GM19468 (cell line): ENCODE results near the gene RNF208.
A peak's percentile ranks its signal among the peaks of the same experiment; 100 is the strongest.
"Not testable (repeated sequence)": the region's sequence is repeated elsewhere in the genome, so short reads cannot be mapped to it uniquely, and the experiment has no call there.

Experiments used
- ATAC-seq: cut with Tn5 transposase; IDR thresholded peaks from one replicate; pipeline ENCODE4 v1.9.1; 2021; ENCODE audit warnings: mild to moderate bottlenecking, moderate library complexity, moderate number of reproducible peaks; ENCODE audit not compliant: unreplicated experiment; ENCODE audit errors: extremely low read depth

The RNF208 gene

DNA sequence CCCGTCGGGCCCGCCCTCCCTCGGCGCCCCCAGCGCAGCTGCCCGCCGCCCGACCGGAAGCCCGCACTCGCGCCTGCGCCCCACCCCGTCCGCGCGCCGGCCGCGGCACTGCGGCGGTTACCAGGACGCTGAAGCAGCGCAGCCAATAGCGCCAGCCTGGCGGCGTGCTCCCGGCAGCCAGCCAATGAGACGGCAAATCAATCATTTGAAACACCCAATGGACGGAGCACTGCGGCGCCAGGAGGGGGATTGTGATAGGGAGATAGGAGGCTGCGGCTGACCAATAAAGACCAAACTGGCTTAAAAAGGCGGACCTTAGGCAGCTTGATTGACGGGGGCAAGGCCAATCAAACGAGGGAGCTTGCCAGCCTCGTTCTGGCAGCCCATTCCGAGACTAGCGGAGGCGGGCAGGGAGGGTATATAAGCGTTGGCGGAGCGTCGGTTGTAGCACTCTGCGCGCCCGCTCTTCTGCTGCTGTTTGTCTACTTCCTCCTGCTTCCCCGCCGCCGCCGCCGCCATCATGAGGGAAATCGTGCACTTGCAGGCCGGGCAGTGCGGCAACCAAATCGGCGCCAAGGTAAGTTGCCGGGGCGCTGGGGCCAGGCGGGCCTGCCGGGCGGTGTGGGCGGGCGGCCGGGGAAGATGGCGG is 18.9 kb upstream of the RNF208 start, which contains the start of gene TUBB4B:
Gene TUBB4B, plus strand, starts transcription at position 447 of the 649 bp plus-strand sequence. Its CDS starts 74 bp downstream, at position 521.
- ATAC-seq = peak; percentile 71

DNA sequence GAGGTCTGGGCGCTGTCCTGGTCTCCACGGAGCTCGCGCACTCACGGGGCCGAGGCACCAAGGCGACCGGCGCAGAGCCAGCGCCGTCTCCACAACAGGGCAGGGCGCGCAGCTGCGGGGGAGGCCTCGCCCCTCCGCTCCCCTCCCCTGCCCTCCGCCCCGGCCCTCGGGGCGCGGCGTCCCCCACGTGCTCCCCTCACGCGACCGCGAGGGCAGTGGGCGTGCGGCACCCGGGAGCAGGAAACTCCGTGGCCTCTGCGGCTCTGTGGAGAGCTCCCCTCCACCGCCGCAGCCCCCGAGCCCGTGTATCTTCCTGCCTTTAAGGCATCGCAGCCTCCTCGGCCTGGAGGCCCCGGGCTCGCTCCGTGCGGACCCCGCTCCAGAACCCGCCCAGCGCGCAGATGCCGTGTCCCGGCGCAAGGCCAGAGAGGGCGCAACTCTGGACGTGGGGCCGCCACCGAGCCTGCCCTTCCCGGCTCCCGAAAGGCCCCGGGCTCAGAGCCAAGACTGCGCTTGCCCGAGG is 18.3 kb upstream of the RNF208 start:
- ATAC-seq = no peak

DNA sequence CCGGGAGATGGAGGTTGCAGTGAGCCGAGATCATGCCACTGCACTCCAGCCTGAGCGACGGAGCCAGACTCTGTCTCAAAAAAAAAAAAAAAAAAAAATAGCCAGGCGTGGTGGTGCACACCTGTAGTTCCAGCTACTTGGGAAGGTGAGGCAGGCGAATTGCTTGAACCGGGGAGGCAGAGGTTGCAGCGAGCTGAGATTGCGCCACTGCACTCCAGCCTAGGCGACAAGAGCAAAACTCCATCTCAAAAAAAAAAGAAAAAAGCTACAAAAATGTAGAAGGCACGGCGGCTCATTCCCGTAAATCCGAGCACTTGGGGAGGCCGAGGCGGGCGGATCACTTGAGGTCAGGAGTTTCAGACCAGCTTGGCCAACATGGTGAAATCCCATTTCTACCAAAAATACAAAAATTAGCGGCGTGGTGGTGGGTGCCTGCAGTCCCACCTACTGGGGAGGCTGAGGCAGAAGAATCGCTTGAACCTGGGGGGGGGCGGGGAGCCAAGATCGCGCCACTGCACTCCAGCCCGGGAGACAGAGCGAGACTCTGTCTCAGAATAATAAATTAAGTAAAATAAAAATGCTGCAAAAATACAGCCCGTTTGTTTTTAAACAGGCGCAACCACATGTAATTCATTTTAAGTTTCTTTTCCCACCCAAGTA is 17.6 kb upstream of the RNF208 start:
- ATAC-seq = not testable (repeated sequence)

DNA sequence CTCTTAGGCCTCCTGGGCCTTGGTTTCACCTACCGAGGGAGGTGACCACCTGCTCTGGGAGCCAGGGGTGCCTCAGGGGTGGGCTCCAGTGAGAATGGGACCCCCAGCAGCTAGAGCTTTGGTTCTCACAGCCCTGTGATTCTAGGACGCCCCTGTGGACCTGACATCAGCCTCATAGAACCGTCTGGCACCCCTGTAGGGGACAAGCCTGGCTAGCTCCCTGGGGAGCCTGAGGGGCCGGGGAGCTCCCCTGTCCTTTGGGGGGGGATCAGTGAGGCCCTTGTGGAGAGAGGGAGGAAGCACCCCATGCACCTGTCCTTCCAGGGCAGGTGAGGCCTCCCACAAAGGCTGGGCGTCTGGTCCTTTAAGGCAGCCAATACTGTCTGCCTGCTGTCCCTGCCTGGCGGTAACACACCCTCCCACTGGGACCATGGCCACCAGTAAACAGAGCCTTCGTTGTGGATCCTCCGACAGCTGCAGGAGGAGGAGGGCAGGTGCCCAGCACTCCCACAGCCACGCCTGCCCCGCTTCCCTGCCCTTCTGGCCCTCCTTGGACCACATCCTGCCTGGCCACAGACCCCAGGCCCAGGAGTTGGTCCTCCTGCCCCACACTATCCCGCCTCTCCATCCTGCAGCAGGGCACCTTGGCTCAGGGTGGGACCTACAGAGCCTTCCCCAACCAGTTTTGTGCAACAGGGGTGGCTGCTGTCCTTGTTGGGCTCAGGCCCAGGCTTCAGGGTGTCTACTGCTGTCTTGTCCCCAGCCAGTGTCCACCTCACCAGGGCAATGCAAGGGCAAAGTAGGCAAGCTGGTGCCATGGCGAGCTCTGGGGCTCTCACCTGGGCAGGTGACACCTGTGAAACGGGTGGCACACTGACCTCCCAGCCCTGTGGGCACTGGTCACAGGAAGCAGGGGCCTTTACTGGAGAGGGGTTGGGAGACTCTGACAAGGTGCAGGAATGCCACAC is 16.0 kb upstream of the RNF208 start:
- ATAC-seq = no peak

DNA sequence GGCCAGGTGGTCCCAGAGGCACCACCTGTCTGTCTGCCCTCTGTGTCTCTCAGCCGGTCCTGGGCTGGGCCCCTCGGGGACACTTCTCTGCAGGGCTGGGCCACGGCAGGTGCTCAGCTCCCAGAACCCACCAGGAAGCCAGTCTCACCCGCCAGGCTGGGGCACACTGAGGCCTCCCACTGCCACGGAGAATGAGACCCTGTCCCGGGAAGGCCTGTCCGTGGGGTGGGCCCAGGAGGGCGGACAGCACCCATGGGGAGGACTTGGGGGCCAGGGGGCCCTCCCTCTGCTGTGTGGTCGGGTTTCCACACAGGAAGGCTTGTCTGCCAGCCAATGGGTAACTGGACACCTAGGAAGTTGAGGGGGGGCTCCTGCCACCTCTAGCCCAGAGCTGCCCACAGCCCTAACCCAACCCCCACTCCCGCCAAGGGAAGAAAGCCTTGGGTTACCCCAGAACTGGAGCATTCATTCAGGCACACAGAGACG is 14.9 kb upstream of the RNF208 start:
- ATAC-seq = no peak

DNA sequence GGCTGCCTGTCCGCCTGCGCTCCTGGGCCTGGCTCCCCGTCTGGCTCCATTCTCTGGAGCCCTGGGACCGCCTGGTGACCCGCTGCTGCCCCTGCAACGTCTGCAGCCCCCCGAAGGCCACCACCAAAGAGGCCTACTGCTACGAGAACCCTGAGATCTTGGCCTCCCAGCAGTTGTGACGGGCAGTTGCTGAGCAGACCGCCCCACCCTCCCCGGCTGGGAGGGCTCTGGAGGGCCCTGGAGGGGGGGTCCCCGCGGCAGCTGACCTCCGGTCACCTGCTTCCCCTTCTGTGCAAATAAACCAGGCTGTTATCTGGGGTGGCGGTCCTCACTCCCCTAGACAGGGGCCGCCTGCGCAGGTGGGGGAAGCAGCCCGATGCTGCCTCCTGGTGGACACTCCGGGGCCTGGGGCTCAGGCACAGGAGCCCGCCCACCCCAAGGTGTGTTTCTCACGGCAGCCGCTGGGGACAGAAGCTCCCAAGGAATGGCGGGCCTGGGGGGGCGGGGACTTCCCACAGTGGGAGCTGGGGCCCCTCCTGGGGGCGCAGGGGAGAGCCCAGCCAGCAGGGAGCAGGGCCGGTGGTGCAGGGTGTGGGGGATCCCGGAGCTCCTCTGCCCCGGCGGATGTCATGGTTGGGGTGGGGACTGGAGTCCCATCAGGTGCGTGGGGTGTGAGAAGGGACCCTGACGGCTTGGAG is 14.3 kb upstream of the RNF208 start:
- no peak for ATAC-seq

DNA sequence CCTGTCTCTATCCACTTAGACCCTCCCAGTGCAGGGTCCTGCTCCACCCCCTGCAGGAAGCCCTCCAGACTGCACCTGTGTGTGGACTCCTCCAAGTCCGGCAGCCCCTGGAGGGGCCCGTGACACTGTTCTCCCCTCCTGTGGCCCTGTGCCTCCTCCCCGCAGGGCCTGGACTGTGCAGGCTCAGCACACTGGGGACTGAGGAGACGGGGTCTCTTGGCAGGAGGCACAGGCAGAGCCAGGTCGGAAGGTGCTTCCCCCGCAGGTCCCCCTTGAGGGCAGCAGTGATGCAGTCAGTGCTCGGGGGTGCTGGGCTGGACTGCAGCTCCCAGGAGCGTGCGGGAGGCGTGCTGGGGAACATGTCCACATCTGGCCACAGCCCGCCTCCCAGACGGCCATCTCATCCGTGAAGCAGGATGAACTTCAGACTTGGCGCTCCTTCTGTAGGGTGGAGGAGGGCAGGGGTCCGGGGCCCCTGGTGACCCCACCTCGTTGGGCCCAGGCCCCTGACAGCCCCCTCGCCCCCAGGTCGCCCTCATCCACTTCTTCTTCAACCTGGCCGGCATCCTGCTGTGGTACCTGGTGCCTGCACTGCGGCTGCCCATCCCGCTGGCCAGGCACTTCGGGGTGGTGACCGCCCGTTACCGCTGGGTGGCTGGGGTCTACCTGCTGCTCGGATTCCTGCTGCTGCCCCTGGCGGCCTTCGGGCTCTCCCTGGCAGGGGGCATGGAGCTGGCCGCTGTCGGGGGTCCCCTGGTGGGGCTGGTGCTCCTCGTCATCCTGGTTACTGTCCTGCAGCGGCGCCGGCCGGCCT is 13.6 kb upstream of the RNF208 start:
- no peak for ATAC-seq

DNA sequence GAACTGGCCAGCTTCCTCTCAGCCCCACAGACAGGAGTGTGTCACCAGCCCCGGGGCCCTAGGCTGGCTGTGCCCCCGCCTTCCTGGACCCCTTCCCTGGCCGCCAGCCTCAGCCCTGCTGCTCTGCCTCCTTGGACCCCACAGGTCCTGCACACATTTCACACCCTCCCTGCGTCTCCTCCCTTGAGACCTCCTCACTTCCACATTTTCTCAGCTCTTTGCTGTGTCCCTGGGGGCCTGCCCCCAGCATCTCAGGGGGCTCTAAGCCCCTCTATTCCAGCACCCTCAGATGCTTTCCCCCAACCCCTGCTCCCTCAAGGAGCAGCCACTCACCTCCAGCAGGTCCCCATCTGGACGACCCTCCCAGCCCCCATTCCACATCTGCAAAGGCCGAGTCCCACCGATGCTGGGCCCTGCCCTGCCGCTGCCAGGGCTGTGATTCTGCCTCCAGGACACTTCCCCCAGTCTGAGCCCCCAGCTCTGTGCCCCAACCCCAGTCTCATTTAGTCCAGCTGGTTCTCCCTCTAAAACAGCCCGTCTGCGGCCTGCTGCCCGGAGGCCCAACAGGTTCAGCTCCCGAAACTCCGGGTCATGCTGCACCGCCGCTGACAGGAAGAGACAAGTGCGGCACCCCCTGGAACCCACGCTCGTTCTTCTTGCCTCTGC is 12.9 kb upstream of the RNF208 start:
- no peak for ATAC-seq

DNA sequence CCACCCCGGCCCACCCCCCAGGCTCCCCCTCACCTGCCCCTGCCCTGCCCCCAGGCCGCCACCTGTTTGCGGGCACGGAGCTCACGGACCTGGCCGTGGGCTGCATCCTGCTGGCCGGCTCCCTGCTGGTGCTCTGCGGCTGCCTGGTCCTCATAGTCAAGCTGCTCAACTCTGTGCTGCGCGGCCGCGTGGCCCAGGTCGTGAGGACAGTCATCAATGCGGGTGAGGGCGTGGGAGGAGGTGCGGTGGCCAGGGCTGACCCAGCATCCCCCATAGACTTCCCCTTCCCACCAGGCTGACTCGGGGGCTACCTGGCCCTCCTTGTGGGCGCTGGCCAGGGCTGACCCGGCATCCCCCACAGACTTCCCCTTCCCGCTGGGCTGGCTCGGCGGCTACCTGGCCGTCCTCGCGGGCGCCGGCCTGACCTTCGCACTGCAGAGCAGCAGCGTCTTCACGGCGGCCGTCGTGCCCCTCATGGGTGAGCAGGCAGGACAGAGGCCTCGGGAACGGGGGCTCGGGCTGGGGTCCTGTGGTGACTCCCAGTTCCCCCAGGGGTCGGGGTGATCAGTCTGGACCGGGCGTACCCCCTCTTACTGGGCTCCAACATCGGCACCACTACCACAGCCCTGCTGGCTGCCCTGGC is 12.1 kb upstream of the RNF208 start:
- ATAC-seq = no peak

DNA sequence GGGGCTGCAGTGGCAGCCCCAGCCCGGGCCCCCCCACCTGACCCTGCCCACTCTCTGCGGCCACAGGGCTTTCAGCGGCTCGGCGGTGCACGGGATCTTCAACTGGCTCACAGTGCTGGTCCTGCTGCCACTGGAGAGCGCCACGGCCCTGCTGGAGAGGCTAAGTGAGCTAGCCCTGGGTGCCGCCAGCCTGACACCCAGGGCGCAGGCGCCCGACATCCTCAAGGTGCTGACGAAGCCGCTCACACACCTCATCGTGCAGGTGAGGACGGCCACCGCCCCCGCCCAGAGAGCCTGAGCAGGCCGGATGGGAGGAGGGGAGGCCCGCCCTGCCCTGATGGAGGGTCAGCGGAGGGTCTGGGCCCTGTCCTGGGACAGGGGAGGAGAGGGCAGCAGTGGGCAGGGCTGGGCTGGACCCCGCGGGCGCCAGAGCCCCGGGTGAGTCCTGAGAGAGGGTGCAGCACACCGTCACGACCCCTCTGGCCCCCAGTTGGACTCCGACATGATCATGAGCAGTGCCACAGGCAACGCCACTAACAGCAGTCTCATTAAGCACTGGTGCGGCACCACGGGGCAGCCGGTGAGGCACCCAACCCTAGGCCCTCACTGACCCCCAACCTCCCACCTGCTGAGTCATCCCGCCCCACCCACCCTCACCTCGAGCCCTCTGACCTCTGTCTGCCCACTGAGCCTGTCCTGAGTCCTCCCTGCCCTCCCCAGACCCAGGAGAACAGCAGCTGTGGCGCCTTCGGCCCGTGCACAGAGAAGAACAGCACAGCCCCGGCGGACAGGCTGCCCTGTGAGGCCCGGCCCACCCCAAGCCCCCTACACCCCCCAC is 11.3 kb upstream of the RNF208 start:
- ATAC-seq = no peak

DNA sequence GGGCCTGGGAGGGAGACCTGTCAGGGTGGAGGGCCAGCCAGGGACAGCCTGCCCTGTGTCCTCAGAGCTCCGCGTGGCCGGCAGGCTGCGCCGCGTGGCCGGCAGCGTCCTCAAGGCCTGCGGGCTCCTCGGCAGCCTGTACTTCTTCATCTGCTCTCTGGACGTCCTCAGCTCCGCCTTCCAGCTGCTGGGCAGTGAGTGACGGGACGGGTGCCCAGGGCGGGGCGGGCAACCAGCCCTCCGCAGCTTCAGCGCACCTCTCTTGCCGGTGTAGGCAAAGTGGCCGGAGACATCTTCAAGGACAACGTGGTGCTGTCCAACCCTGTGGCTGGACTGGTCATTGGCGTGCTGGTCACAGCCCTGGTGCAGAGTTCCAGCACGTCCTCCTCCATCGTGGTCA is 10.5 kb upstream of the RNF208 start:
- no peak for ATAC-seq

DNA sequence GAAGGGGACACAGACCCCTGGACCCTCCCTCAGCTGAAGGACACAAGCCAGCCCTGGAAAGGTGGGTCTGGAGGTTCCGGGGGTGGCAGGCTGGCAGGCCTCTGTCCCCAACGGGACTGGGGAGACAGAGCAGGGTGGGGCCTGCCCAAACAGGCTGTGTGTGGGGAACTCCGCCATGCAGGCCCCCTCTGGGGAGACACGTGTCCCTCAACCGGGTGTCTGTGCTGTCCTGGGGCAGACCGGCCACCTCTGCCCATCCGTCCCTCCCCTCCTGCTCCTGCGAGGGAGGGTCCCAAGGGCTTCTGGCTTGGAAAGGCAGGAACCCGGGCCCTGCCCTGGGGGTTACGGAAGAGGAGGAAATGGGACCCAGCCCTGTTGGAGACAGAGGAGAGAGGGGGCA is 10.1 kb upstream of the RNF208 start:
- ATAC-seq = no peak

DNA sequence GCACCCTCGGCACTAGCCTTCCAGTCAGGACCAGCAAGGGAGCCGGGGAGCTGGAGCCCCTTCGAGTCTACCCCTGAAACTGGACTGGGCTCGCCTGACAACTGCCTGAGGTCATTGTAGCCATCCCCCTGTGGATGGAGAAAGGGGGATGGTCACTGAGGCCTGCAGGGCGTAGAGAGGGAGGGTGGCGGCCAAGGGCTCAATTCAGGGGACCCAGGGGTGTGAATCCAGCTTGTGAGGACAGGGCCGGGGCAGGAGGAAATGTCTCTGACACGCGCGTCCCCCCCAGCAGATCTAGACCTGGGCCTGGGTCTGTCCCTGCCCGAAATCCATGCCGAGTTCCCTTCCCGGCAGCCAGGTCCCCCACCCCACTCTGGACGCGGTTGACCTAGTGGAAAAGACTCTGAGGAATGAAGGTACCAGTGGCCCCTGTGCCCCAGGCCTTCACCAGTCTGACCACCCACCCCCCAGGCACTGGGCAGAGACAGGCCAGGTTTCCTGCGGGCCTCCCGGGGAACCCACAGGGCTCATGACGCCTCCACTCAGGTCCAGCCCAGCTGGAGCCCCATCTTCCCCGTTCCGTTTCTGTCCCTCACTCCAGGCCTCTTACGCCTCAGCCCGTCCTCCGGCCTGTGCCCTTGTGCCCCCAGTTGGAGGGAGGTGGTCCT is 9.5 kb upstream of the RNF208 start:
- ATAC-seq = no peak

DNA sequence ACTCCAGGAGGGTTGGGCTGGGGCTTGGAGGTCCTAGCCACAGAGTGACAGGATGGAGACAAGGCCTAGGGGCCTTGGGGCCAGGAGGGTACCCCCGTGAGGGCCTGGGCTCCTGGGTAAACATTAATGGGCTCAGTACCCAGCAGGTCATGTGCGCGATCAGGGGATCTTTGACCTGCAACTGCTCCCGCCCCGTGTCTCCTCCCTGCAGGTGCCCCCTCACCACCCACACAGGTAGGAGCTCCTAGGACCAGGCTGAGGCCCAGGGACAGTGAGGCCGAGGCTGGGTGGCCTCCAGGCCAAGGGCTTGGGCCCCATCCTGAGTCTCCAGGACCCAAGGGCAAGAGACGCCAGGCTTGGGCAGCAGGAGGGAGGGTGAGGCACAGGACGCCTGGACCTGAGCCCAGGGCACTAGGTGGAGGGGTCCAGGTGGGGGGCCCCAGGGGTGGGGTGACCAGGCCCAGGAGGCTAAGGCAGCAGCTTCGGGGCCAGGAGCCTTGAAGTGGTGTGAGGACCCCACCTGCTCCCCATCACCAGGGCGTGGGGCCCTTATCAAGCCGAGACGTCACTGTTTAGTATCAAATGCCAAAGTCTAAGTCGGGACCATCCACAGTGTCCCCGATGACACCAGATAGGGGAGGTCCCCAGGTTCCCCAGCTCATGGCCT is 8.8 kb upstream of the RNF208 start, which contains the start of gene SLC34A3:
Gene SLC34A3, plus strand, starts transcription at position 197 of the 667 bp plus-strand sequence. CDS start 802 bp downstream, outside the sequence.
- no peak for ATAC-seq

DNA sequence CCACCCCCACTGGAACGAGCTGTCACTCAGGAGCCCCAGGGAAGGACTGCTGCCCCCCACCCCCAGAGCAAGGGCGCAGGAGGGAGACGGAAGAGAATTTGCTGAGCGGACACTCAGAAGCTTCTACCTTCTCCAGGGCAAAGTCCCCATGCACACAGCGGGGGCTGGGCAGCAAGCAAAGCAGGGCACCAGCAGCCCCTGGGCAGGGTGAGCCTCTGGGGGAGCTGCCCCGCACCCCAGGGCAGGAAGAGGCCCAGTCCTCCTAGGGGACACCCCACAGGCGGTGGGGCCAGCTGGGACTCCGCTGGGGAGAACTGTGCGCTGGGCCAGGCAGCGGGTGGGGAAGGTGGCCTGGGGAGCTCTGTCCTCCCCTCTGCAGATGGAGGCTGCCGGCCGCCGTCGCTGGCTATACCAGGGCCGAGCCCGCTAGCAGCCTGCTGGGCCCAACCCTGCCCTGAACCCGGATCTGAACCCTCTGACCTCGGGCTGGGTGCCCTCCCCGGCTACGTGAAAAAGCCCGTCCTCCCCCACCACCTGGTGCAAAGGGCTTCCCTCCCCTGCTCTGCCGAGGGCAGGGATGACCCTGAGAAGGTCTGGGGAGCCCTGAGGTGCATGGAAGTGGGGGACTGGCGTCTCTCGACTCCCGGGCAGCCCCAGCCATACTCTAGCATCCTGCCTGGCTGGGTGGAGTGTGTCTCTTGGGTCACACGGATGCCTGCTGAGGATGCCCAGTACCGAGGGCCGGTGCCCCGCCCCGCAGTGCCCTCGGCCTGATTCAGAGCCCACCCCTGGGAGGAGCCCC is 8.1 kb upstream of the RNF208 start:
- ATAC-seq = no peak
